EH (cell line): ENCODE data around the gene WNT16.
"Not testable (repeated sequence)": the region's sequence is repeated elsewhere in the genome, so short reads cannot be mapped to it uniquely, and the experiment has no call there.

Source experiments
- DNase-seq: peaks from one replicate; pipeline ENCODE4 v3.0.0-alpha.2; 2015; ENCODE audit warnings: low read depth

WNT16 gene, protein sequence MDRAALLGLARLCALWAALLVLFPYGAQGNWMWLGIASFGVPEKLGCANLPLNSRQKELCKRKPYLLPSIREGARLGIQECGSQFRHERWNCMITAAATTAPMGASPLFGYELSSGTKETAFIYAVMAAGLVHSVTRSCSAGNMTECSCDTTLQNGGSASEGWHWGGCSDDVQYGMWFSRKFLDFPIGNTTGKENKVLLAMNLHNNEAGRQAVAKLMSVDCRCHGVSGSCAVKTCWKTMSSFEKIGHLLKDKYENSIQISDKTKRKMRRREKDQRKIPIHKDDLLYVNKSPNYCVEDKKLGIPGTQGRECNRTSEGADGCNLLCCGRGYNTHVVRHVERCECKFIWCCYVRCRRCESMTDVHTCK

GRCh38 chr7:121328508-121329190 lies at the start of gene WNT16:
Gene WNT16, plus strand, starts transcription at chr7:121329000. Its CDS starts 293 bp downstream, at chr7:121329293.
- peak; percentile 40 for DNase-seq

GRCh38 chr7:121279060-121279620 lies 49.7 kb upstream of the WNT16 start:
- DNase-seq, result peak; percentile 49

DNA sequence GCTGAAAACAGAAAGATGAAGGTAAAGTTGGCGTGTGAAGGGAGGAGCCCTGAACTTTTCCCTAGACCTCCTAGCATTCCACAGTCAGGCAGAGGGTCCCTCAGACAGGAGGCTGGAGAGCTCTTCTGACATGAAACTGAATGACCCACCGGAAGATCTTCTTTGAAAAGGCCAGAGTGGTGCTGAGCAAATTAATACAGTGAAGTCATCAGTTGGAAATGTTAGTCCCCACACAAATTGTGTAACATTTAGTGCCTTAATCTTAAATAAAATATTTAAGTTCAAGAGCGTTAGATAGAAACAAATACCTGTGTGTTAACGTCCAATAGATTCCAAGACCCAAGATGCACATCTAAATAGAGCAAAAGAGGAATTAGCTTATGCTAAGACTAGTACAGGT lies 49.0 kb upstream of the WNT16 start:
- no peak for DNase-seq

DNA sequence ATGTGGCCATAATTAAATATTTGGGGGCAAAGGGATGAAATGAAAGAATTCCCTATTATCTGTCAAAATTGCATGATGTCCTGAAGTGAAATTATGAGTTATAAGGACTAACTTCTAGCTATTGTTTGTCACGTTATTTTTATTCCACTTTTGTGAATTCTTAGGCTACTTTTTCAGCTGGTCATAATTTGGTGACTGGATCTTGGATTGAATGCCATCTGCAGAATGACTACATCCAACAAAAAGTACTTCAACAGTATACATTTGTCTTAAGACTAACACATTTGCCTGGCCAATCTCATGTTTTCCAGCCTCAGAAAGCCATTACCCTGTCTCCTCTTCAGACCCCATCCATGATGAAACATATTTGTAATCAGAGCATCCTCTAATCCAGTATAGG lies 48.1 kb upstream of the WNT16 start:
- DNase-seq, result no peak

DNA sequence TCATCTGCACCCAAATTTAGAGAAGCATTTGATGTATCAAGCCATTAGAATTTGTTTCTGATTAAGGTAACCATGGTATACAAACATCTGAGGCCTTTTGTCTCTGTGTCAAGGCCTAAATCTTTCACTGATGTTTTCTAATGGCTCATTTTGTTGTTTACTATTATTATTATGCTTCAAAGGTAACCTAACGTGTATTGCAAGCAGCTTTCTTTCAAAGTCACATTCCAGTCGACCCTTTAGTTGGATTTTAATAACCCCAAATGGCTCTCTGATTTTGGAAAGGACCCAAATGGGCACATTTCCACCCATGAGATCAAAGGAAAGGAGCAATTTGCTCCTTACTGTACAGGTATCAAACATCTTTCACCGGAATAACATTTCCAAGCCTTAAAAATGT lies 46.7 kb upstream of the WNT16 start:
- DNase-seq, result no peak

DNA sequence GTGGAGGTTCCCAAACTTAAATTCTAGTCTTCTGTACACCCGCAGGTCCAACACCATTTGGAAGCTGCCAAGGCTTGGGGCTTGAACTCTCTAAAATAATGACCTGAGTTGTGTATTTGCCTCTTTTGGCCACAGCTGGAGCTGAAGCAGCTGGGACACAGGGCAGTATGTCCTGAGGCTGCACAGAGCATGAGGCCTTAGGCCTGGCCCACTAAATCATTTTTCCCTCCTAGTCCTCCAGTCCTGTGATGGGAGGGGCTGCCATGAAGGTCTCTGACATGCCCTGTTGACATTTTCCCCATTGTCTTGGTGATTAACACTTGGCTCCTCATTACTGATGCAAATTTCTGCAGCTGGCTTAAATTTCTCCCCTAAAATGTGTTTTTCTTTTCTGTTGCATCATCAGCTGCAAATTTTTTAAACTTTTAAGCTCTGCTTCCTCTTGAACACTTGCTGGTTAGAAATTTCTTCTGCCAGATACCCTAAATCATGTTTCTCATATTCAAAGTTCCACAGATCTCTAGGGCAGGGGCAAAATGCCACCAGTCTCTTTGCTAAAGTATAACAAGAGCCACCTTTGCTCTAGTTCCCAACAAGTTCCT lies 43.6 kb upstream of the WNT16 start:
- no peak for DNase-seq

- no peak for DNase-seq
Observed at GRCh38 chr7:121286186-121286585, 42.6 kb upstream of the WNT16 start.

DNA sequence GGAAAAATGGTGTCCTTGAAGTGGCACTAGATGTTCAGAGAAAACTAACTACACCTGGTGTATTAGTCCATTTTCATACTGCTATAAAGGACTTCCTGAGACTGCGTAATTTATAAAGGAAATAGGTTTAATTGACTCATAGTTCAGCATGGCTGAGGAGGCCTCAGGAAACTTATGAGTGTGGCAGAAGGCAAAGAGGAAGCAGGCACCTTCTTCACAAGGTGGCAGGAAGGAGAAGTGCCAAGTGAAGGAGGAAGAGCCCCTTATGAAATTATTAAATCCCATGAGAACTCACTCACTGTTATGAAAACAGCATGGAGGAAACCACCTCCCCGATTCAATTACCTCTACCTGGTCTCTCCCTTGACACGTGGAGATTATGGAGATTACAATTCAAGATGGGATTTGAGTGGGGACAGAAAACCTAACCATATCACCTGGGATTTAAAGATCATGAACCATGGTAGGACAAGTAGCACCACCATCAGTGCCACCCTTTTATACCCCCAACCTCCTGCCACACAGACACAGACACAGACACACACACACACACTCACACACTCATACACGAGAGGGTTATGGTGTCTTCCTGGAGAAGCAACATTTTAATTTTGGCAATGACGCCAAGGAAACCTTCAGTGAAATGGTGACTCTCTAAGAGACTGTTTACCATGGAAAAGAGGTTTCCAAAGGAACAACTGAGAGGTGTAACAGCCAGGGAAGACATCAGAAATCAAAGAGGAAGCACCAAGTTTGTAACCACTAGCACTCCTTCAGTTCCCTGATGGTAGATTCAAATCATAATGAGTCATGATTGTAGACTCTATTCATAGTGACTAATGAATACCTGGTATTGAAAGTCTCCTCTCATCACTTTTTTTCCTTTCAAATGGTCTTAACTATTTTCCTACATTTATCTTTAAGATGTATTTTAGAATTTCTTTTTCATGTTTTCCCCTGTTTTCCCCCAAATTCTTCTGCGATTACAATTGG lies 41.8 kb upstream of the WNT16 start:
- DNase-seq, result peak; percentile 44

- DNase-seq, result peak; percentile 76
Observed at GRCh38 chr7:121288894-121289293, 39.9 kb upstream of the WNT16 start.

DNA sequence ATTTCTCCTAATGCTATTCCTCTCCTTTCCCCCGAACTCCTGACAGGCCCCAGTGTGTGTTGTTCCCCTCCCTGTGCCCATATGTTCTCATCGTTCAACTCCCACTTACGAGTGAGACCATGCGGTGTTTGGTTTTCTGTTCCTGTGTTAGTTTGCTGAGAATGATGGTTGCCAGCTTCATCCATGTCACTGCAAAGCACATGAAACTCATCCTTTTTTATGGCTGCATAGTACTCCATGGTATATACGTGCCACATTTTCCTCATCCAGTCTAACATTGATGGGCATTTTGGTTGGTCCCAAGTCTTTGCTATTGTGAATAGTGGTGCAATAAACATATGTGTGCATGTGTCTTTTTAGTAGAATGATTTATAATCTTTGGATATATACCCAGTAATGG lies 38.9 kb upstream of the WNT16 start:
- DNase-seq, result not testable (repeated sequence)

DNA sequence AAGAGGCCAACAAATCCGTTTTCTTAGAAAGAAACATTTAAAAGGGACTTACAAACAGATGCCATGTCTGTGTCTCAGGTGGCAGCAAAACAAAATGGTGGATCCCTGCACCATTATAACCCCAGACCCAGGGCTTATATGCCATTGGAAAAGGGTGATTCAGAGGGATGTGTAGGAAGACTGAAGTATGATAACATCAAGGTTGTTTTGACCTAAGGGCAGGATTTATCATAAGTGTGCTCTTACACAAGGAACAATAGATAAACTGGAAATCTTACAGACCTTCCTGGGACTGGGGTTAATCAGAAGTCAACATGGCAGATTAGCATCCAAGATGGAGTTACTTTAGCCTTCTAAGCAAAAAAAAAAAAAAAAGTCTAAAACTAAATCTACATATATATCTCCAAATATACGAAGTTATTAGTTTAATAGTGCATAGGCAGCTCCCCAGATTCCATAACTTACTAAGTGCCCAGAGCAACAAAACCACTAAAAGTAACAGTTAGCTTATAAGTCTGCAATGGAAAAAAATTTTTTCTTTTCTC lies 34.3 kb upstream of the WNT16 start:
- DNase-seq, result no peak

DNA sequence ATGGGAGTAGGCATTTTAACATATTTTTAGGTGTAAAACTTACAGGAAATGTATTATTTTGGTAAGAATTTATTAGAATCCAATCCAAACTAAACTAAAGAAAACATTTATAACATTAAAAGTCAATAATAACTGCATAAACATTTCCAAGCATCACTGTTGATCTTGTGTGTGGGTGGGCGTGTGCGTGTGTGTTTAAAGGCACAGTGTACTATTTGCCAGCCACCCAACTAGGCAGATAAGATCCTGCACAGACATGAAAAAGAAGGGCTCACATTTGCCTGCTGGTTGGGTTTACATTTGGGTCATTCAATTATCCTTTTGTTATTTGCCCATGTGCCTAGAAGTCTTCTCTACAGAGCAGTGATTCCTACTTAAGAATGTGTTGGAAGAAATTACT lies 31.0 kb upstream of the WNT16 start:
- DNase-seq, result no peak

DNA sequence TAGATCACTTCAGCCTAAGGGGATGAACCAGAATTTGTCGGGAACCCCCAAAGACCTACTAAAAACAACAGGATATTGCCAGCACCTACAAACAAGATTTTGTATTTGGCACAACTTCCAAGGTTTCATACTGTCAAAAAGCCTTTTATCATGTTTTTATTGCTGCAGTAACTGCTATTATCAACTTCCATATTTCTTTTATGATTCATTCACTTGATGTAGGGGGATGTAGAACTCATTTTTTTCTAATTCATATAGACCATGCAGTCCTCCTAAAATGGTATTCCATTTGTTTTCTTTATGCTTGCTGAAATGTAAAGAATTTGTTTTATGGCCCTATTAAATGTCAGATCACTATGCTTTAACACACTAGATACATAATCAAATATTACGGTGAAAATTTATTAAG lies 30.0 kb upstream of the WNT16 start:
- DNase-seq, result peak; percentile 32

GRCh38 chr7:121300685-121301420 lies 27.9 kb upstream of the WNT16 start:
- no peak for DNase-seq

DNA sequence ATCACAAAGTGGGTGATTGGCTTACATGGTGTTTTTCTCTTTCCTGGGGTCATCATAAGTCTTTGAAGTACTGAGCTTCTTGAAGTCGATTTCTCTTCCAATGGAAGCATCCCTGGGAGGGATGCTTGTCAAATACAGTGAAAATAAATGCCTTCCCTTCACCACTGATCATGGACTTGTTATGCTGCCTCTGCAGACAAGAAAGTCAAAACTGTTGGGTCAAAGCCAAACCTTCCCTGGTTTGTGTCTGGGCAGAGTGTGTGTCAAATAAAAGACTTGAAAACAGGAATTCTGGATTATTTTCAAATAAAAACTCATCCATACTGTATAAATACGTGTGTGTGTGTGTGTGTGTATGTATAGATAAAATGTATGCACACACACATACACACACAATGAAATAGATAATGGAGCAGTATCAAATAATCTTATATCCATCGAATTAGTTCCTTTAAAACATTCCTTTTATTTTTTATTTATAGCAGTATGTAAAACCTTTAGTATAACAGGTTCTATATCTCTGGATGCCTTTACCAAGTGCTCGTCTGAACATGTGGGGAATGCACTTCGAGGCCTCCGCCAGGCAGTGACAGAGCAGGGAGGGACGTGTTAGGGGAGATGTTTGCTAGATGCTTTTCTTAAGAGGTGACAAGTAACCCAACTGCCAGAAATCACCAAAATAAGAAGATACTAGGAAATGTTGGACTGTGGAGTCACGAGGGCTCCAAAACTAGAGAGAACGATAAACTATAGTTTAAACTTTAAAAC lies 27.2 kb upstream of the WNT16 start:
- DNase-seq, result peak; percentile 45

DNA sequence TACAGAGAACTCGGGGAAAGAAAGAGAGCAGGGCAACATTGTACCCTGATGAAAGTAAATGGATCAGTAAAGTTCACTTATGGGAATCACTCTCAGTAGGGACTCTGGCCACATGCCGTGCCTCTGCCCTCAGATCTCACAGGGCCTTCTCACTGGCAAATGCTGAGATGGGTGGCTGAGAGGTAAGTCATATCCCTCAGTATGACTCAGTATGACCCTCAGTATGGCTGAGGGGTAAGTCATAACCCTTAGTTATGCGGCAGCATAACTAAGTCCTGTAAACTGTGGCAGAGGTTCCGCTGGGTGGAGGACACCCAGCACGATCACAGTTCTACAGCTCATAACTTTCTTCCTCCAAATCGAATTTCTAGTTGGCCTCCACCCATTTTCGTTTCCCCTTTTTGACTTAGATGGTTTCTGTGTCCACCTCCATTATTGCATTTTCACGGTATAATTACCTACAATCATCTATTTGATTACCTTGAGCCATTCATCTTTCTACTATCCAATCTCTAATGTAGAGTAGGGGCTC lies 26.5 kb upstream of the WNT16 start:
- DNase-seq, result peak; percentile 91

GRCh38 chr7:121303422-121304101 lies 25.2 kb upstream of the WNT16 start:
- DNase-seq, result no peak

DNA sequence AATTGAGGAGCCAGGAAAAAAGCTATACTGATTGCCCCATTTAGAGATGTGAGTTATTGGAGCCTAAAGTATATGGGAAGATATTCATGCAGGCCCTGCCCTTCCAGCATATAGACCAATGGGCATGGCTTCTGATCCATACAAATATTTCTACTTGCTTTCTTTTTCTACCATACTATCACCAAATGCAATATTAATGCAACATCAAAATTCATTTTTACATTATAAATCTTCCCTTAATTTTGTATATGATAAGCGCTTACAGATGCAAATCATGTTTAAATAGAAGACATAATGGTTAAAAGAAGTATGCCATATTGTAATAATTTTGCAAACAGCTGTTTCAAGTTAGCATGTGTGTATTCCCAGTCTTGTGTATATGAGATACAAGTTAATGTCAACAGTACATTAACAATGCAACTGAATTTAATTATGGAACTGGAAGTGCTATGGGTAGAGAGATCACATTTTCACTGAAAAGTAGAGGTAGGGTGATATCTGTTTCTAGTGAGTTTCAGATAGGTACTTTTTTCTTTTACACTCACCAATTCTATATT lies 24.6 kb upstream of the WNT16 start:
- DNase-seq, result no peak

GRCh38 chr7:121305109-121305508 lies 23.7 kb upstream of the WNT16 start:
- DNase-seq, result peak; percentile 57
